Mucosa of gallbladder (tissue), 1 donor: ENCODE results near the gene LRRC72. TPM values are rescaled to one million over a fixed set of nuclear protein-coding genes. Genes with fewer than 3 reads are reported as not detected.
A peak's percentile ranks its signal among the peaks of the same experiment; 100 is the strongest.
"Not testable (repeated sequence)": the region's sequence is repeated elsewhere in the genome, so short reads cannot be mapped to it uniquely, and the experiment has no call there.

ENCODE experiments used
- DNase-seq: peaks from one replicate; pipeline ENCODE4 v3.0.0-alpha.2; 2020; ENCODE audit warnings: low spot score
- total RNA-seq: library from RNA; stranded (reverse); gene quantifications from one replicate; pipeline ENCODE4 v1.2.1, GENCODE V29; 2021
- donor health status: DM: no; HTN: no; CAD: no.

LRRC72 gene
- total RNA-seq, 1 donor from 2014 or later = not detected

GRCh38 chr7:16579216-16579615 lies 52.6 kb downstream of the LRRC72 start:
- DNase-seq = no peak

- DNase-seq = no peak
Observed at GRCh38 chr7:16581286-16581685, 54.7 kb downstream of the LRRC72 start.

GRCh38 chr7:16583834-16584233 lies 57.2 kb downstream of the LRRC72 start:
- no peak for DNase-seq

GRCh38 chr7:16585540-16585939 lies 58.9 kb downstream of the LRRC72 start:
- DNase-seq = no peak

GRCh38 chr7:16586081-16586874 lies 59.7 kb downstream of the LRRC72 start:
- DNase-seq = no peak

GRCh38 chr7:16587129-16587528 lies 60.5 kb downstream of the LRRC72 start:
- DNase-seq = no peak

- no peak for DNase-seq
Observed at GRCh38 chr7:16587790-16588189, 61.2 kb downstream of the LRRC72 start.

- no peak for DNase-seq
Observed at GRCh38 chr7:16589881-16590280, 63.3 kb downstream of the LRRC72 start.

GRCh38 chr7:16590424-16590823 lies 63.8 kb downstream of the LRRC72 start:
- peak; percentile 49 for DNase-seq

- no peak for DNase-seq
Observed at GRCh38 chr7:16592395-16592794, 65.8 kb downstream of the LRRC72 start.

GRCh38 chr7:16594061-16594460 lies 67.4 kb downstream of the LRRC72 start:
- no peak for DNase-seq

- no peak for DNase-seq
Observed at GRCh38 chr7:16594676-16595075, 68.1 kb downstream of the LRRC72 start.

- DNase-seq = not testable (repeated sequence)
Observed at GRCh38 chr7:16595596-16595995, 69.0 kb downstream of the LRRC72 start.

GRCh38 chr7:16598015-16598414 lies 71.4 kb downstream of the LRRC72 start:
- no peak for DNase-seq

GRCh38 chr7:16599860-16600259 lies 73.2 kb downstream of the LRRC72 start:
- no peak for DNase-seq

- DNase-seq = no peak
Observed at GRCh38 chr7:16603633-16604032, 77.0 kb downstream of the LRRC72 start.

- no peak for DNase-seq
Observed at GRCh38 chr7:16604054-16604453, 77.4 kb downstream of the LRRC72 start.

GRCh38 chr7:16606704-16607103 lies 80.1 kb downstream of the LRRC72 start:
- DNase-seq = no peak

- no peak for DNase-seq
Observed at GRCh38 chr7:16609842-16610450, 83.3 kb downstream of the LRRC72 start.

GRCh38 chr7:16611711-16612110 lies 85.1 kb downstream of the LRRC72 start:
- no peak for DNase-seq

GRCh38 chr7:16615228-16615627 lies 88.6 kb downstream of the LRRC72 start:
- no peak for DNase-seq

GRCh38 chr7:16616122-16616521 lies 89.5 kb downstream of the LRRC72 start:
- DNase-seq = no peak

GRCh38 chr7:16616542-16616941 lies 89.9 kb downstream of the LRRC72 start:
- DNase-seq = no peak
